ENCODE measurements around the gene AGRN.

Gene AGRN

GRCh38 chr1:1020415-1021009, 592 bp downstream of the AGRN start:
- H3K4me3 ChIP-seq (ENCODE audit: low read depth, low read length) = peak overlapping the region; percentile 44
- no peak for TF ChIP-seq CTCF (IDR thresholded peaks at IDR 0.05; ENCODE audit: low read depth, low read length)
- no peak for TF ChIP-seq MYC (IDR thresholded peaks at IDR 0.05; ENCODE audit: low read depth, low read length)
- no peak for TF ChIP-seq MAX (IDR thresholded peaks at IDR 0.05; ENCODE audit: low read depth, low read length)
- TF ChIP-seq POLR2A (IDR thresholded peaks at IDR 0.05; ENCODE audit: extremely low read depth, insufficient read length) = no peak
- DNase-seq (ENCODE audit: low read depth) = peak; percentile 47

- H3K4me3 ChIP-seq (ENCODE audit: low read depth, low read length) = no peak overlapping the region
- no peak for DNase-seq (ENCODE audit: low read depth)
- TF ChIP-seq CTCF (IDR thresholded peaks at IDR 0.05; ENCODE audit: low read depth, low read length) (no peak), POLR2A (IDR thresholded peaks at IDR 0.05; ENCODE audit: extremely low read depth, insufficient read length) (no peak), MAX (IDR thresholded peaks at IDR 0.05; ENCODE audit: low read depth, low read length) (no peak), MYC (IDR thresholded peaks at IDR 0.05; ENCODE audit: low read depth, low read length) (no peak)
These were observed 1.3 kb downstream of the AGRN start for GRCh38 chr1:1021010-1021919.

GRCh38 chr1:1021920-1022259, 2.0 kb downstream of the AGRN start:
- H3K4me3 ChIP-seq (ENCODE audit: low read depth, low read length) = no peak overlapping the region
- TF ChIP-seq CTCF (IDR thresholded peaks at IDR 0.05; ENCODE audit: low read depth, low read length) (no peak), MAX (IDR thresholded peaks at IDR 0.05; ENCODE audit: low read depth, low read length) (no peak), POLR2A (IDR thresholded peaks at IDR 0.05; ENCODE audit: extremely low read depth, insufficient read length) (no peak), MYC (IDR thresholded peaks at IDR 0.05; ENCODE audit: low read depth, low read length) (no peak)
- DNase-seq (ENCODE audit: low read depth) = no peak

GRCh38 chr1:1022302-1023009, 2.5 kb downstream of the AGRN start:
- TF ChIP-seq POLR2A (IDR thresholded peaks at IDR 0.05; ENCODE audit: extremely low read depth, insufficient read length) (no peak), MYC (IDR thresholded peaks at IDR 0.05; ENCODE audit: low read depth, low read length) (no peak), CTCF (IDR thresholded peaks at IDR 0.05; ENCODE audit: low read depth, low read length) (no peak), MAX (IDR thresholded peaks at IDR 0.05; ENCODE audit: low read depth, low read length) (no peak)
- no peak overlapping the region for H3K4me3 ChIP-seq (ENCODE audit: low read depth, low read length)

GRCh38 chr1:1023700-1024099, 3.8 kb downstream of the AGRN start:
- no peak for DNase-seq (ENCODE audit: low read depth)
- TF ChIP-seq POLR2A (IDR thresholded peaks at IDR 0.05; ENCODE audit: extremely low read depth, insufficient read length) (no peak), MYC (IDR thresholded peaks at IDR 0.05; ENCODE audit: low read depth, low read length) (no peak), CTCF (IDR thresholded peaks at IDR 0.05; ENCODE audit: low read depth, low read length) (no peak), MAX (IDR thresholded peaks at IDR 0.05; ENCODE audit: low read depth, low read length) (no peak)
- no peak overlapping the region for H3K4me3 ChIP-seq (ENCODE audit: low read depth, low read length)

More at GRCh38 chr1:1022302-1023009, 2.5 kb downstream of the AGRN start:
- DNase-seq (ENCODE audit: low read depth) = no peak
